ENCODE results near the gene CCDC126. TPM values are rescaled to one million over a fixed set of nuclear protein-coding genes. Genes with fewer than 3 reads are reported as not detected.

CCDC126 gene, protein sequence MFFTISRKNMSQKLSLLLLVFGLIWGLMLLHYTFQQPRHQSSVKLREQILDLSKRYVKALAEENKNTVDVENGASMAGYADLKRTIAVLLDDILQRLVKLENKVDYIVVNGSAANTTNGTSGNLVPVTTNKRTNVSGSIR
- total RNA-seq (ENCODE audit: low replicate concordance), result 6.1 and 9.4 TPM in 2 replicates

DNA sequence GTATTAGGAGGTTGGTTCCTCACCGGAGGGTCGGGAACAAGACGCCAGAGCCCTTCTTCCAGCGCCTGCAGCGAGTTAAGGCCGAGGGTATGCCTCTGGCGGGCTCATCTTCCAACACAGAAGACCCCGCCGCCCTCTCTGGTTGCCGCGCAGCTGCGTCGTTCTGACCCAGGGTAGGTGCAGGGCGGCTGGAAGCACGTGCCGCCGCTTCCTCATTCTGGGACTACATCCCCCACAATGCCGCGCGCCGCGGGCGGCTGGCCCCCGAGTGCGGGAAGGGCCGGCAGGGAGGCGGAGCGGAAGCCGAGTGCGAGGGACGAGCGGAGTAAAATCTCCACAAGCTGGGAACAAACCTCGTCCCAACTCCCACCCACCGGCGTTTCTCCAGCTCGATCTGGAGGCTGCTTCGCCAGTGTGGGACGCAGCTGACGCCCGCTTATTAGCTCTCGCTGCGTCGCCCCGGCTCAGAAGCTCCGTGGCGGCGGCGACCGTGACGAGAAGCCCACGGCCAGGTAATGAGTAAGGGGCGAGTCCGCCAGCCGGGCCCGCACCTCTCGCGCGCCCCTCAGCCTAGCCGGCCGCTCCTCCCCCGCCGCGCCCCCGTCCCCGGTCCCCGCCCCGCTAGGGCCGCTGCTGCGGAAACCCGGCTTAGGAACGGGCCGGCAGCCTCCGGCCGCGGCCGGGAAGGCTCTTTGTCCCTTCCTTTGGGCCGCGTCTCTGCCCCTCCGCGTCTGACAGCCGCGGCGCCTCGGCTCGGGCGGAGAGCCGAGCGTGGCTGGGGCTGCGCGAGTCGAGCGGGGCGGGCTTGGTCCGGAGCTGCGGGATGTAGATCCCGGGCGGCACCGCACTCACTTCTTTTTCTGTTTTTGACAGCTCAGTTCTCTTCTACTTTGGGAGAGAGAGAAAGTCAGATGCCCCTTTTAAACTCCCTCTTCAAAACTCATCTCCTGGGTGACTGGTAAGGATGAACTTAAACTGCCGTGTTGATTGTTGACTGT is at the start of gene CCDC126:
TSS of gene CCDC126 (plus strand) at position 289 of the 998 bp plus-strand sequence. CDS start 13,934 bp downstream, outside the sequence.

GRCh38 chr7:23679898-23680413 is 82.8 kb downstream of the CCDC126 start, which contains the start of gene FAM221A:
Gene FAM221A (plus strand): TSS chr7:23680199. CDS start chr7:23680219, 20 bp downstream.

Other genes with a start within 250 kb of the CCDC126 start
- 5.1 and 40.6 TPM in 2 replicates for gene IGF2BP3, start 126.9 kb upstream of the CCDC126 start, total RNA-seq (ENCODE audit: low replicate concordance)
- 25.2 and 25.4 TPM in 2 replicates for gene TRA2A, start 65.4 kb upstream of the CCDC126 start, total RNA-seq (ENCODE audit: low replicate concordance)
- 0.30 and 3.0 TPM in 2 replicates for gene FAM221A, start 82.8 kb downstream of the CCDC126 start, total RNA-seq (ENCODE audit: low replicate concordance)
- not detected in 2 replicates for gene STK31, start 112.8 kb downstream of the CCDC126 start, total RNA-seq (ENCODE audit: low replicate concordance)

Measured in smooth muscle cell of the coronary artery (primary cell).